ENCODE data around the gene SCTR. TPM values are rescaled to one million over a fixed set of nuclear protein-coding genes. Genes with fewer than 3 reads are reported as not detected.

Gene SCTR
- total and polyA plus RNA-seq, 2 of the 8 experiments (the other 6 are each of a cell fraction or from before 2014, with no cell fraction given), result 0.15 TPM; not detected in 1

GRCh38 chr2:119525614-119526013, 1.3 kb upstream of the SCTR start (continued):
- TF ChIP-seq KDM1A (IDR thresholded peaks at IDR 0.05; ENCODE audit: borderline replicate concordance, low read length), result no peak
- TF ChIP-seq CBX8 (IDR thresholded peaks at IDR 0.05; ENCODE audit: borderline replicate concordance, low read depth, low read length), result no peak
- TF ChIP-seq SRF (IDR thresholded peaks at IDR 0.05; ENCODE audit: low read depth, low read length), result no peak
- TF ChIP-seq ZNF274 (IDR thresholded peaks at IDR 0.05; ENCODE audit: borderline replicate concordance, extremely low read depth, low read length), result no peak
- no peak for TF ChIP-seq SP2 (IDR thresholded peaks at IDR 0.05; ENCODE audit: low read length)

Data from H1 (cell line).